HG03064 (cell line): ENCODE data around the gene H2AZ2.
"Not testable (repeated sequence)": the region's sequence is repeated elsewhere in the genome, so short reads cannot be mapped to it uniquely, and the experiment has no call there.

Experiments used
- ATAC-seq: cut with Tn5 transposase; IDR thresholded peaks from one replicate; pipeline ENCODE4 v1.9.1; 2021; ENCODE audit warnings: low read depth; ENCODE audit not compliant: unreplicated experiment

H2AZ2 gene

DNA sequence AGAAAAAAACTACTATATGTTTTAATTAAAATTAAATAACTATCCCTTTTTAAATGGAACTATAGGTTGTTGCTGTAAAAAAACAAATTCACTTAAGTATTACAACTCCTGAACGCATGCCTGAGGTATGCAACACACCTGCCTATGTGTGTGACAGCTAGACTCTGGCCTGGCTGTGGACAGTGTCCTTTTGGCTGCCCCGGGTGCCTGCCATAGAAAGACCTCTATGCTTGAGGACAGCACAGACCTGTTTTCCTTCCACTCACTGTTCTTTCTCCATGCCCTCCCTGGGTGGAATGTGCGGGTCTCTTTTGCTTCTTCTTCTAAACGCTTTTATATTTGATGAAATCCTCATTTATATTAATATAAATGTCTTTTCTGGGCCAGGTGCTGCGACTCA lies 57.9 kb downstream of the H2AZ2 start:
- ATAC-seq: no peak

DNA sequence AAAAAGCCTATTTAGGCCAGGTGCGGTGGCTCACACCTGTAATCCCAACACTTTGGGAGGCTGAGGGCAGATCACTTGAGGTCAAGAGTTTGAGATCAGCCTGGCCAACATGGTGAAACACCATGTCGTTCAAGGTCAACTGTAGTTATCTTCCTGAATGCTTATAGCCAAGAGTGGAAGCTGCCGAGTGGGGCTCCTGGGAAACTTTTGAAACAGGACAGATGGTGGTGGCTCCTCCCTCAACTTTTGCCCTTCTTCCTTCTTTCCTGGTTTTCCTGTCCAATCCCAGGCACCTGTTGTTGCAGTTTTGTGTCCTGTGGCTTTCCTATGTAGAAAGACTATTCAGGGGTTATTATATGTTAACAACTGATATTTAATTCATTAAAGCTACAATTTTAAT lies 60.1 kb downstream of the H2AZ2 start:
- no peak for ATAC-seq

DNA sequence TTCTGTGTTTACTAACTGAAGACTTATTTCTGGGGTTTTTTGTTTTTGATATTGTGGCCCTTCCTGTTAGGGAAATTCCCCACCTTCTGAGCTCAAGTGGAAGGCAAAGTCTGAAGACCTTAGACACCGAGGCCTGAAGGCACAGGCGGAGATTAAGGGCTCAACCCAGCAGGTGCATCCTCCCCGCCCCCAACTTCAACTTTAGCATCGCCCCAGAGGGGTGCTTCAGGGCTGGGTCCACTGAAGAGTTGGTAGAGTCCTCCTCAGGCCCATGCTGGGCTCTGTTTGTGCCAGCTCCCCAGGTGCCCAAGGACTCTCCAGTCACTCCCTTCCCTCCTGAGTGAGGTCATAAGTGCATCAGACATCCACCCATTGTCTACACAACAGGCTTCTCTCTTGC lies 60.8 kb downstream of the H2AZ2 start:
- ATAC-seq: no peak

DNA sequence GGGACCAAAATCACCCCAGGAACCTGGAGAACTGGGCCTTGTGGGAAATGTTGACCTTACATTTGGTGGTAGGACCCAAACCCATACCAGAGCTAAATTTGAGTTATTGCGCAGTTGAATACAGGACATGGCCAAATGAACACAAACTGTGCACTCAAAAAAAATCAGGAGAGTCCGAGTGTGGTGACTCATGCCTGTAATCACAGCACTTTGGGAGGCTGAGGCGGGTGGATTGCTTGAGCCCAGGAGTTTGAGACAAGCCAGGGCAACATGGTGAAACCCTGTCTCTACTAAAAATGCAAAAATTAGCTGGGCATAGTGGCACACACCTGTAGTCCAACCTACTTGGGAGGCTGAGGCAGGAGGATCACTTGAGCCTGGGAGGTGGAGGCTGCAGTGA lies 62.7 kb downstream of the H2AZ2 start:
- not testable (repeated sequence) for ATAC-seq

DNA sequence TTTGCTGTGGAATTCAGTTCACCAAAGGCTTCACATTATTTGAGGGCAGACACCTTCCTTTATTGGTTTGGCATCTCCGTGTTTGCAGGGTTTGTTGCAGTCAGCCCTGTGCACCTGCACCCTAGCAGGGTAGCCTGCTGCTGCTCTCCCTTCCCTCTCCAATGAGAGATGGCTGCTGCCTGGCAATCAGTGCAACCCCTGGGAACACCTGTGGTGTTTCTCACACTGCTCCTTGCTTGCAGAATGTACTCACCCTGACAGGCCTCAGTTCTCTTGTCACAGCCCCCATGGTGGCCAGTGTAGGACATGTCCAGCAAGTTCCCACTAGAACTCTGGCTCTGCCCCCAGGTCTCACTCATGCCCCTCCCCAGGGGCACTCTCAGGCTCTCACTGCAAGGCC lies 63.5 kb downstream of the H2AZ2 start:
- ATAC-seq: no peak

DNA sequence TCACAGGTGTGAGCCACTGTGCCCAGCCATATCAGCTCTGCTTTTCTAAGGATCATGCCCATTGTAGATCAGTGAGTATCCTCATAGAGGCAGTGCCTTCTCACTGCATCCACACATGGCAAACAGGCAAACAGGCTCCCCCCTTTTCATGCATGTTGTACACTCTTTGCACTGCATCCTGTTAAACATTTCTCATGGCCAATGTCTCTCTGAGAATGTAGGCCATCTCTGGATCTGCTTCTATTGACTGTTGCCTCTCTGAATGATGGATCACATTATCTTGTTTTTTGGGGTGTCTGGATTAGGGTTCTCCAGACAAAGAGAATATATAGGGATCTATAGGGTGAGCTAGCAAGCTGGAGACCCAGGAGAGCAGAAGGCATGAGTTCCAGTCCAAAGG lies 64.5 kb downstream of the H2AZ2 start:
- ATAC-seq: no peak

DNA sequence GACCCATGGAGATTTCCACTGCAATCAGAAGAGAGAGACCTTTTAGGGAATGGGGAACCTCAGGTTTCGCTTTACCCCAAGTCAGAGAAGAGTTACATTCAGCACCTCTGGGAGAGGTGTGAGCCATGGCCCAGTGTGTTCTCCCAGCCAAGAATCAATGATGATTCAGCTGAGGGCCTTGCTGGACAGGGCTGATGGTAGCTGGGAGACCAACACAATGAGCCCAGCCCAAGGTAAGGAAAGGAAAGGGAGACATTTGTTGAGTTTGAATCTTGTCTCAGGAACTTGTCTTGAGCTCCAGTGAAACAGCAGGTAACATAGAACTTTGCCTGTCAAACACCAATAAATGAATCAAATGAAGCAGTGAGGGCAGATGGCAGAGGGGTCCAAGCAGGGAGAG lies 65.4 kb downstream of the H2AZ2 start:
- no peak for ATAC-seq
